Activated CD4-positive, alpha-beta memory T cell treated with anti-CD3 and anti-CD28 coated beads, Interleukin-2, amount 10 ng/mL, durations not matched to agents 7 days and 5 days (primary cell): Measurements from ENCODE around the gene FITM1. TPM values are rescaled to one million over a fixed set of nuclear protein-coding genes. Genes with fewer than 3 reads are reported as not detected.
"Not testable (repeated sequence)": the region's sequence is repeated elsewhere in the genome, so short reads cannot be mapped to it uniquely, and the experiment has no call there.

Experiments used
- CTCF ChIA-PET: fragments of 350-600 bp; sonication (Branson Sonifier 250); formaldehyde crosslinking; loops from one replicate; lab custom pipeline; 2021; ENCODE audit warnings: antibody characterized with exemption, inconsistent platforms; lab: Charles Lee
- POLR2A ChIA-PET: fragments of 350-600 bp; sonication (Branson Sonifier 250); formaldehyde crosslinking; loops from one replicate; lab custom pipeline; 2021; ENCODE audit warnings: antibody characterized with exemption; lab: Charles Lee
- DNase-seq: peaks from one replicate; pipeline ENCODE4 v3.0.0-alpha.2; 2020
- H3K27ac Mint-ChIP-seq: one replicate; pipeline ENCODE4 v1.8.0; 2021; ENCODE audit warnings: mild to moderate bottlenecking, mixed read lengths
- H3K27me3 Mint-ChIP-seq: one replicate; pipeline ENCODE4 v1.8.0; 2021; ENCODE audit warnings: mixed read lengths
- H3K36me3 Mint-ChIP-seq: one replicate; pipeline ENCODE4 v1.8.0; 2021; ENCODE audit warnings: low read depth, mixed read lengths
- H3K4me1 Mint-ChIP-seq: one replicate; pipeline ENCODE4 v1.8.0; 2021; ENCODE audit warnings: mixed read lengths
- H3K4me3 Mint-ChIP-seq: one replicate; pipeline ENCODE4 v1.8.0; 2021; ENCODE audit warnings: mild to moderate bottlenecking, mixed read lengths
- H3K9me3 Mint-ChIP-seq: one replicate; pipeline ENCODE4 v1.8.0; 2021; ENCODE audit warnings: mixed read lengths
- total RNA-seq, 2 experiments: library from RNA; stranded (reverse); gene quantifications; one replicate each; pipeline ENCODE4 v1.2.3, GENCODE V29; 2021

The FITM1 gene
- total RNA-seq, 2 experiments from 2014 or later = 1.3 to 1.4 TPM

- Mint-ChIP-seq H3K36me3 (peaks cover 75% of the 10 kb centered on the region), H3K27ac (no peak overlapping the region), H3K9me3 (no peaks in the 10 kb centered on the region), H3K4me1 (peaks cover 17% of the 10 kb centered on the region), H3K27me3 (no peaks in the 10 kb centered on the region), H3K4me3 (no peak overlapping the region)
- POLR2A ChIA-PET = interaction anchor here (0.6 to 1.5 kb wide), 2 partner anchors 8 to 61 kb away, joined by 3 to 4 read pairs; partner anchors contain the start of gene IRF9
- CTCF ChIA-PET = interaction anchor here (1.5 kb wide), 1 partner anchor 9 kb away, joined by 3 read pairs; no protein-coding TSS in a partner anchor
- no peak for DNase-seq
Measured at GRCh38 chr14:24100197-24100981, 30.1 kb upstream of the FITM1 start.

- POLR2A ChIA-PET = interaction anchor here (1.5 to 2.8 kb wide), 2 partner anchors 13 to 60 kb away, joined by 4 to 15 read pairs; partner anchors contain the start of genes DCAF11, IRF9 and NRL
- Mint-ChIP-seq H3K9me3 (no peaks in the 10 kb centered on the region), H3K4me1 (peaks cover 15% of the 10 kb centered on the region), H3K36me3 (peaks cover 70% of the 10 kb centered on the region), H3K27ac (no peak overlapping the region), H3K27me3 (no peaks in the 10 kb centered on the region), H3K4me3 (no peak overlapping the region)
- no peak for DNase-seq
- CTCF ChIA-PET = interaction anchor here (1.5 kb wide), 1 partner anchor 10 kb away, joined by 3 read pairs; no protein-coding TSS in a partner anchor
Measured at GRCh38 chr14:24100982-24101494, 29.4 kb upstream of the FITM1 start.

DNA sequence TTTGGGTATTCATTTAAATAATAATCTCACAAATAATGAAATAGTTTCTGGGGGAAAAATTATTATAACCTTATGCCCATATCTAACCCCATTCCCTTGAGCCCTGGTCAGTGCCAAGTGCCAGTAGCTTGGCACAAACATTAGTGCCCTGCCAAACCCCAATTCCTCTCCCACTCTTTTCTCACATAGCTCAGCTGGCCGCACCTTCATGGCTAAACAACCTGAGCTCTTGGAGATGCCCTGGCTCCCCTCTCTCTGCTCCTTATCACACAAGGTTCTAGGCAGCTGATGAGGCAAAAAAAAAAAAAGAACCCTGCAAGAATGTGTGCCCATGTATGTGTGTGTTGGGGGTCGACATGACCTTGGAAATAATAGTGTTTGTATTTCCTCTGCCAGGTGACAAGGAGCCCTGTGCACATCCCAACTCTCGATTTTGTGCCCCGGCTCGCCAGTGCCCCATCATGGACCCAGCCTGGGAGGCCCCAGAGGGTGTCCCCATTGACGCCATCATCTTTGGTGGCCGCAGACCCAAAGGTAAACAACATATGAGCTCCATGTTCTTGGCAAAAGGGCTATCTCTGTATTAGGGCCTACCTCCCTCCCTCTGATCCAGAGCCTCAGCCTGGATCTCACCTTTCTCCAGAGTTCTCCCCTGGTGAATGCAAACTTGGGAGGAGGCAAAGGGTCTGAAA lies 28.0 kb upstream of the FITM1 start:
- DNase-seq = no peak
- Mint-ChIP-seq H3K27ac (no peak overlapping the region), H3K36me3 (peaks cover 62% of the 10 kb centered on the region), H3K9me3 (no peaks in the 10 kb centered on the region), H3K27me3 (no peaks in the 10 kb centered on the region), H3K4me1 (peaks cover 18% of the 10 kb centered on the region), H3K4me3 (no peak overlapping the region)
- POLR2A ChIA-PET = interaction anchor here (1.0 to 2.8 kb wide), 4 partner anchors 12 to 59 kb away, joined by 3 to 15 read pairs (median 4); partner anchors contain the start of genes DCAF11, IRF9, NRL and PSME2
- CTCF ChIA-PET = interaction anchor here (0.7 to 9.8 kb wide), 3 partner anchors 9 to 17 kb away, joined by 3 to 254 read pairs (median 3); partner anchors contain the start of gene PCK2

GRCh38 chr14:24103451-24103850 lies 27.0 kb upstream of the FITM1 start:
- H3K27ac Mint-ChIP-seq = no peak overlapping the region
- CTCF ChIA-PET = interaction anchor here (9.8 kb wide), 1 partner anchor 10 kb away, joined by 254 read pairs; the partner anchor contains the start of gene PCK2
- peaks cover 24% of the 10 kb centered on the region for H3K4me1 Mint-ChIP-seq
- no peak for DNase-seq
- no peaks in the 10 kb centered on the region for H3K9me3 Mint-ChIP-seq
- H3K36me3 Mint-ChIP-seq = peaks cover 56% of the 10 kb centered on the region
- no peaks in the 10 kb centered on the region for H3K27me3 Mint-ChIP-seq
- POLR2A ChIA-PET = interaction anchor here (1.4 to 8.2 kb wide), 3 partner anchors 8 to 43 kb away, joined by 3 to 149 read pairs (median 15); partner anchors contain the start of genes DCAF11, NRL, PCK2 and PSME2
- no peak overlapping the region for H3K4me3 Mint-ChIP-seq

DNA sequence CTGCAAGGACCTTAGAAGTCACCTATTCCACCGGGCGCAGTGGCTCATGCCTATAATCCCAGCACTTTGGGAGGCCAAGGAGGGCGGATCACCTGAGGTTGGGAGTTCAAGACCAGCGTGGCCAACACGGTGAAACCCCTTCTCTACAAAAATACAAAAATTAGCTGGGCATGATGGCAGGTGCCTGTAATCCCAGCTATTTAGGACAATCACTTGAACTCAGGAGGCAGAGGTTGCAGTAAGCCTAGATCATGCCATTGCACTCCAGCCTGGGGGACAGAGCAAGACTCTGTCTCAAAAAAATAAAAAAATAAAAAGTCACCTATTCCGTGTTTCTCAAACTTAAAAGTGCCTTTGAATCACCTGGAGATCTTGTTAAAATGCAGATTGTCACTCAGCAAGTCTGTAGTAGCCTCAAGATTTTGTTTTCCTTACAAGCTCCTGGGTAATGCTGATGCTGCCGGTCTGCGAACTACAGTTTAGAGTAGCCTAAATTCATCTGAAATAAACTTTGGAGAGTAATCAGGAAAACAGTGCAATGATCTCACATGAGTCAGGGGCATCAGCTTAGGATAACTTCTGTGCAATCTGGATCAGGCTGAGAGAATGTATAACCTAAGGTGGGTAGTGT lies 24.7 kb upstream of the FITM1 start:
- H3K27ac Mint-ChIP-seq, H3K27me3 Mint-ChIP-seq, H3K9me3 Mint-ChIP-seq, DNase-seq, H3K4me3 Mint-ChIP-seq: not testable (repeated sequence)
- ChIA-PET POLR2A (interaction anchor here (1.2 to 8.2 kb wide), 7 partner anchors 8 to 55 kb away, joined by 3 to 149 read pairs (median 15); partner anchors contain the start of genes DCAF11, EMC9, IRF9 and NRL), CTCF (interaction anchor here (1.1 to 9.8 kb wide), 4 partner anchors 12 to 98 kb away, joined by 3 to 254 read pairs (median 86); partner anchors contain the start of genes IRF9 and PCK2)
- Mint-ChIP-seq H3K4me1 (peaks cover 38% of the 10 kb centered on the region), H3K36me3 (peaks cover 36% of the 10 kb centered on the region)

DNA sequence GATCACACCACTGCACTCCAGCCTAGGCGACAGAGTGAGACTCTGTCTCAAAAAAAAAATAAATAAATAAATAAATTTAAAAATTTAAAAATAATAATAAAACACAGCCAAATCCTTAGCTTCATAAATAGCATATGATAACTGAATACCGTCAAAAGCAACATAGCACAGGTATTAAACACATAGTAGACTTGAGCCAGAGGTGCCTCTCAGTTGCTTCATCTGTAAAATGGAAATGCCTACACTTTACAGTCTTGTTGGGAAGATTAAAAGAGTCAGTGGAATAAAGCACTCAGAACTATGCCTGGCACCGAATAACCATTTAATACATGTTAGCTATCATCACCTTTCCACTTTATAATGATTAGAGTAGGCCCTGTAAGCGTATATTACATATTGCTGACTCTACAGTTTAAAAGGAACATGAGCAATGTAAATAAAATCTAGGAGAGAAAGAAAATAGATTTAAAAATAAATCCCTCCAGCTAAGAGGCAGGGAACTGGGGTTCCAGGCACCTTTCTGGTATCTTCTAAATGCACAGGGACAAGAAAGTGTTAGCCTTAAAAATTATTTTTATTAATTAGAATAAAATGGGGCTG lies 23.7 kb upstream of the FITM1 start:
- H3K27ac Mint-ChIP-seq = no peak overlapping the region
- no peak overlapping the region for H3K4me3 Mint-ChIP-seq
- no peaks in the 10 kb centered on the region for H3K9me3 Mint-ChIP-seq
- H3K4me1 Mint-ChIP-seq = peaks cover 43% of the 10 kb centered on the region
- no peaks in the 10 kb centered on the region for H3K27me3 Mint-ChIP-seq
- ChIA-PET POLR2A (interaction anchor here (1.2 to 8.2 kb wide), 10 partner anchors 11 to 54 kb away, joined by 3 to 149 read pairs (median 10); partner anchors contain the start of genes EMC9, IRF9, PCK2 and PSME1), CTCF (interaction anchor here (1.1 to 9.8 kb wide), 6 partner anchors 13 to 99 kb away, joined by 3 to 254 read pairs (median 15); partner anchors contain the start of genes IRF9 and PCK2)
- DNase-seq = no peak
- H3K36me3 Mint-ChIP-seq = peaks cover 31% of the 10 kb centered on the region

GRCh38 chr14:24108336-24108874 lies 22.1 kb upstream of the FITM1 start:
- no peaks in the 10 kb centered on the region for H3K9me3 Mint-ChIP-seq
- H3K4me1 Mint-ChIP-seq = peaks cover 43% of the 10 kb centered on the region
- peak overlapping the region; percentile 8 for H3K4me3 Mint-ChIP-seq
- ChIA-PET CTCF (interaction anchor here (0.6 to 9.8 kb wide), 36 partner anchors 10 to 476 kb away, joined by 3 to 254 read pairs (median 5); partner anchors contain the start of genes CARMIL3, CIDEB, EMC9 and IRF9), POLR2A (interaction anchor here (0.5 to 8.2 kb wide), 20 partner anchors 8 to 566 kb away, joined by 3 to 149 read pairs (median 7); partner anchors contain the start of genes CARMIL3, CHMP4A, EMC9 and IRF9)
- peak overlapping the region; percentile 98 for H3K27ac Mint-ChIP-seq
- H3K27me3 Mint-ChIP-seq = no peaks in the 10 kb centered on the region
- peaks cover 18% of the 10 kb centered on the region for H3K36me3 Mint-ChIP-seq
- no peak for DNase-seq

- no peak overlapping the region for H3K27ac Mint-ChIP-seq
- POLR2A ChIA-PET = interaction anchor here (0.6 to 8.2 kb wide), 12 partner anchors 14 to 1608 kb away, joined by 3 to 149 read pairs (median 4); partner anchors contain the start of genes EMC9, IRF9, PCK2 and PSME1
- CTCF ChIA-PET = interaction anchor here (0.8 to 9.8 kb wide), 11 partner anchors 16 to 321 kb away, joined by 3 to 254 read pairs (median 5); partner anchors contain the start of genes EMC9, IRF9, PCK2 and PSME1
Measured at GRCh38 chr14:24110060-24110459, 20.4 kb upstream of the FITM1 start.

DNA sequence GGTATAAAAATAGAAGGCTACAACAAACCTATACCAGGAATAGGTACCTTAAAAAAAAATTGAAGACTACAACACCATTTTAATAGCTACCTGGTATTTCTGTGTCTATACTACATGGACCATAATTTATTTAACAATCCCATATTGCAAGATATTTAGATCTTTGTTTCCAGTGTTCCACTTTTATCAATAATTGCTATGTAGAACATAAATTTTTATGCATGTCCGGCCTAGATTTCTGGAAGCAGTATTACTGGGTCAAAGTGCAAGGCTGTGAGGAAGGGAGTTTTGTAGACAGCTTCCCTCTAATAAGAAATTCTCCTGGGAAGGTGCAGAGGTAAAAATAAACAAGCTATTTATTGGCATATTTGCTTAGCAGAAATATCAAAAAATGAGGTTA lies 19.9 kb upstream of the FITM1 start:
- H3K9me3 Mint-ChIP-seq = no peaks in the 10 kb centered on the region
- POLR2A ChIA-PET = interaction anchor here (0.7 to 8.2 kb wide), 10 partner anchors 15 to 58 kb away, joined by 3 to 149 read pairs (median 6); partner anchors contain the start of genes EMC9, IRF9, PCK2 and PSME1

More at GRCh38 chr14:24110060-24110459, 20.4 kb upstream of the FITM1 start:
- H3K4me1 Mint-ChIP-seq = peaks cover 43% of the 10 kb centered on the region
- no peaks in the 10 kb centered on the region for H3K9me3 Mint-ChIP-seq
- no peaks in the 10 kb centered on the region for H3K27me3 Mint-ChIP-seq
- H3K4me3 Mint-ChIP-seq = no peak overlapping the region
- no peak for DNase-seq
- H3K36me3 Mint-ChIP-seq = peaks cover 3% of the 10 kb centered on the region

DNA sequence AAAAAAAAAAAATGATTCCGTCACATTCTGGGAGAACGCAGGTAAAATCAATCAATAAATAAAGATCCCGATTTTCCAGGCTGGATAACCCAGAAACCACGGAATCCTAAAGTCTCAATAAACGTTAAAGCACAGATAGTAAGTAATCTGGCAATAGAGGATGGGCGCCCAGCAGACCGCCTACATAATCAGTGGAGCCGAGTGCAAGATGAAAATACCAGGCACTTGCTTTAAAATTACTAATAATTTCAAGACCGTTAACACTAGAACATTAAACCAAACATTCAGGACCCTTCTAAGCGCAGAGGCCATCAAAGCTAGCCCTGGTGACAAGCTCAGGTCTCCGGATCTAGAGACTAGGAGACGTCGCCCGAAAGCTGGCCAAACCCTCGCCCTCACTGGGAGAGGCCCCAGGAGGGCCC lies 17.1 kb upstream of the FITM1 start:
- peaks cover 51% of the 10 kb centered on the region for H3K4me1 Mint-ChIP-seq
- peaks cover 28% of the 10 kb centered on the region for H3K36me3 Mint-ChIP-seq
- ChIA-PET CTCF (interaction anchor here (0.8 to 4.5 kb wide), 12 partner anchors 19 to 793 kb away, joined by 3 to 39 read pairs (median 10); partner anchors contain the start of genes DHRS4, EMC9, IRF9 and PCK2), POLR2A (interaction anchor here (0.6 to 12.4 kb wide), 31 partner anchors 8 to 317 kb away, joined by 3 to 448 read pairs (median 9); partner anchors contain the start of genes CARMIL3, CBLN3, CHMP4A and CIDEB)
- H3K4me3 Mint-ChIP-seq = peak overlapping the region; percentile 98
- no peak for DNase-seq
- H3K9me3 Mint-ChIP-seq = no peaks in the 10 kb centered on the region
- H3K27ac Mint-ChIP-seq = peak overlapping the region; percentile 100
- H3K27me3 Mint-ChIP-seq = no peaks in the 10 kb centered on the region

More for the DNA sequence above, 19.9 kb upstream of the FITM1 start:
- Mint-ChIP-seq H3K27ac (no peak overlapping the region), H3K27me3 (no peaks in the 10 kb centered on the region), H3K36me3 (peaks cover 4% of the 10 kb centered on the region), H3K4me1 (peaks cover 47% of the 10 kb centered on the region), H3K4me3 (no peak overlapping the region)
- CTCF ChIA-PET = interaction anchor here (0.8 to 9.8 kb wide), 10 partner anchors 16 to 321 kb away, joined by 3 to 254 read pairs (median 5); partner anchors contain the start of genes EMC9, IRF9, PCK2 and PSME1
- no peak for DNase-seq
